Osteocyte (in vitro differentiated cells): Measurements from ENCODE around the gene FIBIN. TPM values are rescaled to one million over a fixed set of nuclear protein-coding genes. Genes with fewer than 3 reads are reported as not detected.

Experiments used
- DNase-seq: peaks from one replicate; pipeline ENCODE4 v3.0.0; 2021; ENCODE audit warnings: mixed read lengths; ENCODE audit not compliant: unreplicated experiment; ENCODE audit errors: extremely low spot score
- H3K27ac Mint-ChIP-seq: one replicate; pipeline ENCODE4 v1.8.0; 2021; ENCODE audit warnings: mild to moderate bottlenecking, mixed read lengths; ENCODE audit not compliant: unreplicated experiment
- H3K27me3 Mint-ChIP-seq: one replicate; pipeline ENCODE4 v1.8.0; 2021; ENCODE audit warnings: mixed read lengths; ENCODE audit not compliant: unreplicated experiment
- H3K36me3 Mint-ChIP-seq: one replicate; pipeline ENCODE4 v1.8.0; 2021; ENCODE audit warnings: mixed read lengths; ENCODE audit not compliant: unreplicated experiment
- H3K4me1 Mint-ChIP-seq: one replicate; pipeline ENCODE4 v1.8.0; 2021; ENCODE audit warnings: mixed read lengths; ENCODE audit not compliant: unreplicated experiment
- H3K4me3 Mint-ChIP-seq: one replicate; pipeline ENCODE4 v1.8.0; 2021; ENCODE audit warnings: mild to moderate bottlenecking, moderate library complexity, mixed read lengths; ENCODE audit not compliant: unreplicated experiment
- H3K9me3 Mint-ChIP-seq: one replicate; pipeline ENCODE4 v1.8.0; 2021; ENCODE audit warnings: mixed read lengths; ENCODE audit not compliant: unreplicated experiment
- CTCF ChIP-seq: fragments of 200-600 bp; sonication (generic); IDR thresholded peaks from 2 replicates; pipeline ENCODE4 v1.5.0; 2021; ENCODE audit warnings: antibody characterized with exemption, mild to moderate bottlenecking, moderate library complexity
- total RNA-seq: library from RNA; stranded (reverse); gene quantifications from 2 replicates; pipeline ENCODE4 v1.2.1, GENCODE V29; 2021

Gene FIBIN
- total RNA-seq, 1 donor from 2014 or later, result 45.4 TPM

GRCh38 chr11:26947904-26948639 lies 45.8 kb upstream of the FIBIN start:
- Mint-ChIP-seq H3K4me1 (peaks cover 89% of the 10 kb centered on the region), H3K27ac (peak overlapping the region; percentile 94)
- no peak for DNase-seq

GRCh38 chr11:26948881-26949280 lies 45.0 kb upstream of the FIBIN start:
- peaks cover 94% of the 10 kb centered on the region for H3K4me1 Mint-ChIP-seq
- H3K36me3 Mint-ChIP-seq, result no peaks in the 10 kb centered on the region
- TF ChIP-seq CTCF, result no peak
- H3K27ac Mint-ChIP-seq, result peak overlapping the region; percentile 94
- H3K9me3 Mint-ChIP-seq, result peaks cover 11% of the 10 kb centered on the region
- DNase-seq, result no peak
- H3K4me3 Mint-ChIP-seq, result no peak overlapping the region
- H3K27me3 Mint-ChIP-seq, result no peaks in the 10 kb centered on the region

More at GRCh38 chr11:26947904-26948639, 45.8 kb upstream of the FIBIN start:
- H3K9me3 Mint-ChIP-seq, result peaks cover 11% of the 10 kb centered on the region
- H3K27me3 Mint-ChIP-seq, result no peaks in the 10 kb centered on the region
- H3K4me3 Mint-ChIP-seq, result no peak overlapping the region
- H3K36me3 Mint-ChIP-seq, result no peaks in the 10 kb centered on the region
- no peak for TF ChIP-seq CTCF

GRCh38 chr11:26949846-26950245 lies 44.1 kb upstream of the FIBIN start:
- no peaks in the 10 kb centered on the region for H3K27me3 Mint-ChIP-seq
- TF ChIP-seq CTCF, result no peak
- DNase-seq, result no peak
- no peak overlapping the region for H3K4me3 Mint-ChIP-seq
- H3K27ac Mint-ChIP-seq, result peak overlapping the region; percentile 60
- H3K4me1 Mint-ChIP-seq, result peaks cover 94% of the 10 kb centered on the region
- H3K36me3 Mint-ChIP-seq, result no peaks in the 10 kb centered on the region
- peaks cover 11% of the 10 kb centered on the region for H3K9me3 Mint-ChIP-seq

GRCh38 chr11:26950260-26950719 lies 43.6 kb upstream of the FIBIN start:
- H3K27ac Mint-ChIP-seq, result peak overlapping the region; percentile 60
- no peak overlapping the region for H3K4me3 Mint-ChIP-seq
- peaks cover 11% of the 10 kb centered on the region for H3K9me3 Mint-ChIP-seq
- TF ChIP-seq CTCF, result no peak
- DNase-seq, result no peak
- H3K4me1 Mint-ChIP-seq, result peaks cover 91% of the 10 kb centered on the region
- no peaks in the 10 kb centered on the region for H3K27me3 Mint-ChIP-seq
- H3K36me3 Mint-ChIP-seq, result no peaks in the 10 kb centered on the region

- H3K27ac Mint-ChIP-seq, result peak overlapping the region; percentile 69
- DNase-seq, result no peak
- no peak for TF ChIP-seq CTCF
- H3K36me3 Mint-ChIP-seq, result no peaks in the 10 kb centered on the region
- peaks cover 74% of the 10 kb centered on the region for H3K4me1 Mint-ChIP-seq
- peaks cover 4% of the 10 kb centered on the region for H3K9me3 Mint-ChIP-seq
- no peaks in the 10 kb centered on the region for H3K27me3 Mint-ChIP-seq
- no peak overlapping the region for H3K4me3 Mint-ChIP-seq
Measured at GRCh38 chr11:26951809-26952515, 42.0 kb upstream of the FIBIN start.
